HepG2 (cell line): Measurements from ENCODE around the gene KRTAP10-5.

ENCODE experiments used
- CTCF ChIP-seq: sonication (generic); formaldehyde crosslinking; IDR thresholded peaks from 2 replicates; pipeline ENCODE4 v1.5.0; 2020; ENCODE audit warnings: mild to moderate bottlenecking, missing genetic modification reagents, moderate library complexity
- POLR2AphosphoS2 ChIP-seq: IDR thresholded peaks from 2 replicates; pipeline ENCODE4 v1.6.1; 2011; ENCODE audit warnings: low read depth, low read length, improper control_type of control experiment

GRCh38 chr21:44551340-44551961 lies 29.0 kb downstream of the KRTAP10-5 start, which contains the start of gene KRTAP10-2:
- no peak for TF ChIP-seq CTCF (CRISPR knock-in tag)
- TF ChIP-seq POLR2AphosphoS2, result no peak
